A673 (cell line): ENCODE data around the gene FARP2. TPM values are rescaled to one million over a fixed set of nuclear protein-coding genes. Genes with fewer than 3 reads are reported as not detected.
"Not testable (repeated sequence)": the region's sequence is repeated elsewhere in the genome, so short reads cannot be mapped to it uniquely, and the experiment has no call there.

Experiments
- BruUV-seq: library from RNA; stranded (reverse); fragments of 400-500 nt; replicated peaks from 2 replicates; lab custom pipeline; 2021; lab: Mats Ljungman, UMichigan
- CTCF ChIA-PET: fragments of 300-600 bp; sonication (Branson Sonifier 250); formaldehyde crosslinking; loops from one replicate; lab custom pipeline; 2022; ENCODE audit warnings: antibody characterized with exemption; lab: Charles Lee
- POLR2A ChIA-PET: fragments of 300-600 bp; sonication (Branson Sonifier 250); formaldehyde crosslinking; loops from one replicate; lab custom pipeline; 2022; ENCODE audit warnings: antibody characterized with exemption; ENCODE audit not compliant: low non-redundant PET; lab: Charles Lee
- DNase-seq: peaks from one replicate; pipeline ENCODE4 v3.0.0-alpha.2; 2015; ENCODE audit warnings: low spot score
- H3K27ac ChIP-seq: fragments of 200-600 bp; sonication (generic); 2 replicates; pipeline ENCODE4 v1.5.1; 2016; ENCODE audit warnings: mixed run types, low read depth, mild to moderate bottlenecking, mixed read lengths, antibody characterized with exemption, low read length; ENCODE audit not compliant: poor library complexity, severe bottlenecking
- H3K27me3 ChIP-seq: fragments of 200-600 bp; sonication (generic); replicated peaks from 2 replicates; pipeline ENCODE4 v1.6.1; 2017; ENCODE audit warnings: mixed run types, low read depth, mild to moderate bottlenecking, mixed read lengths, antibody characterized with exemption, low read length; ENCODE audit not compliant: insufficient read depth, poor library complexity
- H3K36me3 ChIP-seq: fragments of 200-600 bp; sonication (generic); 2 replicates; pipeline ENCODE4 v1.6.1; 2016; ENCODE audit warnings: mixed run types, mild to moderate bottlenecking, mixed read lengths, antibody characterized with exemption, low read length; ENCODE audit not compliant: insufficient read depth, poor library complexity, severe bottlenecking
- H3K4me1 ChIP-seq: fragments of 200-600 bp; sonication (generic); 2 replicates; pipeline ENCODE4 v1.6.1; 2017; ENCODE audit warnings: mixed run types, mild to moderate bottlenecking, mixed read lengths, antibody characterized with exemption, low read length; ENCODE audit not compliant: insufficient read depth, poor library complexity, severe bottlenecking
- H3K4me3 ChIP-seq: fragments of 200-600 bp; sonication (generic); 2 replicates; pipeline ENCODE4 v1.5.1; 2016; ENCODE audit warnings: low read depth, mixed run types, mild to moderate bottlenecking, mixed read lengths, low read length; ENCODE audit not compliant: poor library complexity, severe bottlenecking
- H3K9me3 ChIP-seq: fragments of 200-600 bp; sonication (generic); 2 replicates; pipeline ENCODE4 v1.6.1; 2016; ENCODE audit warnings: mixed run types, low read depth, mild to moderate bottlenecking, mixed read lengths, antibody characterized with exemption, low read length; ENCODE audit not compliant: poor library complexity, severe bottlenecking
- CTCF ChIP-seq: fragments of 300-800, 200-600 bp; sonication (generic); conservative IDR thresholded peaks from 2 replicates; pipeline ENCODE4 v1.5.1; 2017; ENCODE audit warnings: low read depth, mild to moderate bottlenecking, antibody characterized with exemption, low read length, moderate library complexity, mixed read lengths
- EZH2 ChIP-seq: fragments of 200-600 bp; sonication (generic); IDR thresholded peaks from 2 replicates; pipeline ENCODE4 v1.6.1; 2017; ENCODE audit warnings: borderline replicate concordance, low read depth, mild to moderate bottlenecking, mixed read lengths, antibody characterized with exemption, low read length; ENCODE audit not compliant: poor library complexity, severe bottlenecking
- intact Hi-C: fragments of 100-400 bp; cut with micrococcal nuclease; formaldehyde crosslinking; loops from one replicate; pipeline ENCODE4 v1.10.0; 2022; ENCODE audit not compliant: unreplicated experiment
- total RNA-seq: library from RNA; stranded (reverse); gene quantifications from 2 replicates; pipeline ENCODE4 v1.2.3, GENCODE V29; 2021

Gene FARP2
- total RNA-seq, 1 experiment from 2014 or later, result 53.3 TPM

GRCh38 chr2:241390301-241391206, 34.5 kb downstream of the FARP2 start:
- no peaks in the 10 kb centered on the region for H3K9me3 ChIP-seq
- no peaks in the 10 kb centered on the region for H3K36me3 ChIP-seq
- intact Hi-C loops, result no loop called here
- TF ChIP-seq CTCF (no peak), EZH2 (no peak)
- BruUV-seq, result no TSS peak
- H3K4me1 ChIP-seq, result no peaks in the 10 kb centered on the region
- H3K27me3 ChIP-seq, result no peaks in the 10 kb centered on the region
- no peak for DNase-seq
- no peak overlapping the region for H3K27ac ChIP-seq
- no peak overlapping the region for H3K4me3 ChIP-seq
- CTCF ChIA-PET, result no interaction called here
- POLR2A ChIA-PET, result no interaction called here

GRCh38 chr2:241391892-241392665, 36.0 kb downstream of the FARP2 start:
- no peaks in the 10 kb centered on the region for H3K36me3 ChIP-seq
- DNase-seq, result peak; percentile 63
- H3K4me3 ChIP-seq, result no peak overlapping the region
- no peak overlapping the region for H3K27ac ChIP-seq
- no peaks in the 10 kb centered on the region for H3K27me3 ChIP-seq
- intact Hi-C loops, result no loop called here
- ChIA-PET CTCF (interaction anchor here (0.6 kb wide), 2 partner anchors 23 to 42 kb away, joined by 3 read pairs; no protein-coding TSS in a partner anchor), POLR2A (no interaction called here)
- no peaks in the 10 kb centered on the region for H3K9me3 ChIP-seq
- H3K4me1 ChIP-seq, result no peaks in the 10 kb centered on the region
- no TSS peak for BruUV-seq
- no peak for TF ChIP-seq EZH2
- peak; percentile 65 for TF ChIP-seq CTCF

GRCh38 chr2:241392753-241393152, 36.7 kb downstream of the FARP2 start:
- H3K4me3 ChIP-seq, BruUV-seq, H3K9me3 ChIP-seq, H3K4me1 ChIP-seq, H3K36me3 ChIP-seq, H3K27ac ChIP-seq, intact Hi-C loops, CTCF ChIA-PET, DNase-seq, POLR2A ChIA-PET, H3K27me3 ChIP-seq: not testable (repeated sequence)
